Stimulated activated memory B cell treated with anti-CD40 and anti-IgM and Interleukin-4, amounts not matched to agents 10 μg/mL and 1 μg/mL and 100 μg/mL, for 72 hours (primary cell): ENCODE measurements around the gene ZNF90.
"Not testable (repeated sequence)": the region's sequence is repeated elsewhere in the genome, so short reads cannot be mapped to it uniquely, and the experiment has no call there.

Experiments
- ATAC-seq: fragments of 150-1000 bp; cut with Tn5 transposase; 2 replicates; pipeline ENCODE4 v1.10.0; 2021
- H3K27ac Mint-ChIP-seq: one replicate; pipeline ENCODE4 v1.8.0; 2022; ENCODE audit warnings: mild to moderate bottlenecking, mixed read lengths
- H3K27me3 Mint-ChIP-seq: one replicate; pipeline ENCODE4 v1.8.0; 2022; ENCODE audit warnings: mixed read lengths
- H3K36me3 Mint-ChIP-seq: one replicate; pipeline ENCODE4 v1.8.0; 2022; ENCODE audit warnings: mixed read lengths
- H3K4me1 Mint-ChIP-seq: one replicate; pipeline ENCODE4 v1.8.0; 2022; ENCODE audit warnings: mixed read lengths
- H3K4me3 Mint-ChIP-seq: one replicate; pipeline ENCODE4 v1.8.0; 2022; ENCODE audit warnings: mild to moderate bottlenecking, moderate library complexity, mixed read lengths
- H3K9me3 Mint-ChIP-seq: one replicate; pipeline ENCODE4 v1.8.0; 2022; ENCODE audit warnings: mixed read lengths

Gene ZNF90

DNA sequence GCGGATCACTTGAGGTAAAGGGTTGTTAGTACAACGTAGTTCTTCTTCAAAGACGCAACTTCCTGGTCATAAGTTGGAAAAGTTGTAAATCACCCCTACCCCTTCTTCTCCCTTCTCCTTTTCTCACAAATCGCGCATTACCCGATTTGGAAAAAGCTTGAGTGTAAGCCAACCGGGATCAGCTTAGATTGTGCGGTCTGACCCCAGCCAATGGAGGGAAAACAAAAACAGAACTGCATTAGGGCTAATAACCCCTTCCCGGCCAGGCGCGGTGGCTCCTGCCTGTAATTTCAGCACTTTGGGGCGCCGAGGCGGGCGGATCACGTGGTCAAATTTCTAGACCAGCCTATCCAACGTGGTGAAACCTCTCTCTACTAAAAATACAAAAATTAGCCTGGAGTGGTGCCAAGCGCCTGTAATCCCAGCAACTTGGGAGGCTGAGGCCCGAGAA lies 806 bp downstream of the ZNF90 start:
- Mint-ChIP-seq H3K4me3 (peak overlapping the region; percentile 97), H3K9me3 (peaks cover 3% of the 10 kb centered on the region), H3K27ac (peak overlapping the region; percentile 80), H3K4me1 (peaks cover 18% of the 10 kb centered on the region), H3K36me3 (peaks cover 28% of the 10 kb centered on the region), H3K27me3 (no peaks in the 10 kb centered on the region)
- no peak for ATAC-seq

DNA sequence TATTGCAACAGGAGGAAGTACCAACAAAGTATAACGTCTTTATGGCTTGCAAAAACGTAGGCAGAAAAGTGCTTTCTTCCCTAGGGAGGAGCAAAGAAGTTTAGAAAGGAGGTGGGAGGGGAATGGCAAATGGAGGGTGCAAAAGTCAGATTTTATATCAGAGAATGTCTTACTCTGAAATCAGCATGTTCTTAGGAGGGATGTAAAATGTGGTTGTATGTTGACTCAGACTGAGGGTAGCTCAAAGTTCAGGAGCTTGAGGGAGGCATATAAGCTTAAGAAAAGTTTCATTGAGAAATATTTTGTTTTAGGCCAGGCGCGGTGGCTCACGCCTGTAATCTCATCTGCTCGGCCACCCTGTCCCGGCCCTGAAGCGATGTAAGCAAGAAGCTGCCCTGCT lies 1.7 kb downstream of the ZNF90 start:
- Mint-ChIP-seq H3K27me3 (no peaks in the 10 kb centered on the region), H3K4me1 (peaks cover 18% of the 10 kb centered on the region), H3K9me3 (peaks cover 3% of the 10 kb centered on the region), H3K36me3 (peaks cover 32% of the 10 kb centered on the region), H3K4me3 (no peak overlapping the region), H3K27ac (no peak overlapping the region)
- ATAC-seq, result no peak

DNA sequence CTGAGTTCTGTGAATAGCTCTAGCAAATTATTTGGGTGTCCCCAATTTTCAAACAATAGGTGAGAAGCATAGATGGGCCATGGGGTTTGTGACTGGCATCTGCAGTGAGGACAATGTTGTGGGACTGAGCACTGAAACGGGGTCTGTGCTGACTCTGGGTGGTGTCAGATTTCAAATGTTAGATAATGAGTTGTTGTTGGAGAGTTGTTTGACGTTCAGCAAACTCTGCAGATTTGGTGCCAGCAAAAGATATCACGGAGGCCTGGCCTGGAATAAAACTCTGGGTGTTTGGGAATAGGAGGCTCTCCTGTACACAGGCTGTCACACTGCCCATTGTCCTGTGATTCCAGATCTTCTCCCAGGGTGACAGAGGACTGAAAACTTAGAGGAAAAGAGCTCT lies 2.9 kb downstream of the ZNF90 start:
- no peaks in the 10 kb centered on the region for H3K27me3 Mint-ChIP-seq
- peaks cover 32% of the 10 kb centered on the region for H3K36me3 Mint-ChIP-seq
- peaks cover 18% of the 10 kb centered on the region for H3K4me1 Mint-ChIP-seq
- H3K9me3 Mint-ChIP-seq, result peaks cover 3% of the 10 kb centered on the region
- no peak for ATAC-seq
- H3K27ac Mint-ChIP-seq, result no peak overlapping the region
- H3K4me3 Mint-ChIP-seq, result no peak overlapping the region

DNA sequence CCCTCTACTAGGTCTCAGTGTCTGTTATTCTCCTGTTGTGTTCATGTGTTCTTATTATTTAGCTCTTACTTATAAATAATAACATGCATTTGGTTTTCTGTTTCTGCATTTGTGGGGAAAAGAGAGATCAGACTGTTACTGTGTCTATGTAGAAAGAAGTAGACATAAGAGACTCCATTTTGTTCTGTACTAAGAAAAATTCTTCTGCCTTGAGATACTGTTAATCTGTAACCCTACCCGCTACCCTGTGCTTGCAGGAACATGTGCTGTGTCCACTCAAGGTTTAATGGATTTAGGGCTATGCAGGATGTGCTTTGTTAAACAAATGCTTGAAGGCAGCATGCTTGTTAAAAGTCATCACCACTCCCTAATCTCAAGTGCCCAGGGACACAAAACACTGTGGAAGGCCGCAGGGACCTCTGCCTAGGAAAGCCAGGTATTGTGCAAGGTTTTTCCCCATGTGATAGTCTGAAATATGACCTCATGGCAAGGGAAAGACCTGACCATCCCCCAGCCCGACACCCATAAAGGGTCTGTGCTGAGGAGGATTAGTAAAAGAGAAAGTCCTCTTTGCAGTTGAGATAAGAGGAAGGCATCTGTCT lies 4.5 kb downstream of the ZNF90 start:
- ATAC-seq, H3K27me3 Mint-ChIP-seq, H3K9me3 Mint-ChIP-seq, H3K27ac Mint-ChIP-seq, H3K4me3 Mint-ChIP-seq: not testable (repeated sequence)
- Mint-ChIP-seq H3K4me1 (peaks cover 18% of the 10 kb centered on the region), H3K36me3 (peaks cover 33% of the 10 kb centered on the region)

DNA sequence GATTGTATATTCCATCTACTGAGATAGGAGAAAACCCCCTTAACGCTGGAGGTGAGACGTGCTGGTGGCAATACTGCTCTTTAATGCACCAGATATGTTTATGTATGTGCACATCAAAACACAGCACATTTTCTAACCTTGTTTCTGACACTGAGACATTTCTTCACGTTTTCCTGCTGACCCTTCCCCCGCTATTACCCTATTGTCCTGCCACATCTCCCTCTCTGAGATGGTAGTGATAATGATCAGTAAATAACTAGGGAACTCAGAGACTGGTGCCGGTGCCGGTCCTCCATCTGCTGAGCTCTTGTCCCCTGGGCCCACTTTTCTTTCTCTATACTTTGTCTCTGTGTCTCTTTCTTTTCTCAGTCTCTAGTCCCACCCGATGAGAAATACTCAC lies 5.1 kb downstream of the ZNF90 start:
- Mint-ChIP-seq H3K36me3 (peaks cover 38% of the 10 kb centered on the region), H3K4me1 (peaks cover 13% of the 10 kb centered on the region)
- not testable (repeated sequence) for H3K9me3 Mint-ChIP-seq, H3K27ac Mint-ChIP-seq, ATAC-seq, H3K4me3 Mint-ChIP-seq, H3K27me3 Mint-ChIP-seq

DNA sequence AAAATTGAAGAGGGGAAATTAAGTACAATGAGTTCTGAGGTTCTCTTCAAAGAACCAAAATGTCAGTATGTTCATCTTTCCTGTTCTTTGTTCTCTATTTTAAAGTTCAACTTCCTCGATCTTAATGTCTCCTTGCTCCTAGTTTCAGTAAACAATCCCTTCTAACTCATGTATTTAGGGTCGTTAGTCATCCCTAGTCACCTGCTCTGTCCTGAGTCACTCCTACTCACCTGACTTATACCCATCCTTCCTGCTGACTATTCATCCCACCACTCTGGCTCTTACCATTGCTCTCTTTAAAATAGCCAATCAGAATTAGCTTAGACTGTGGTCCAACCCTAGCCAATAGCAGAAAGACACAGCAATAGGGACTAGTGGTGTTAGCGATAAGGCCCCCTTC lies 24.3 kb downstream of the ZNF90 start:
- H3K4me3 Mint-ChIP-seq, result no peak overlapping the region
- H3K4me1 Mint-ChIP-seq, result no peaks in the 10 kb centered on the region
- H3K27ac Mint-ChIP-seq, result no peak overlapping the region
- H3K27me3 Mint-ChIP-seq, result no peaks in the 10 kb centered on the region
- peaks cover 78% of the 10 kb centered on the region for H3K36me3 Mint-ChIP-seq
- H3K9me3 Mint-ChIP-seq, result peaks cover 18% of the 10 kb centered on the region
- ATAC-seq, result peak; percentile 50

DNA sequence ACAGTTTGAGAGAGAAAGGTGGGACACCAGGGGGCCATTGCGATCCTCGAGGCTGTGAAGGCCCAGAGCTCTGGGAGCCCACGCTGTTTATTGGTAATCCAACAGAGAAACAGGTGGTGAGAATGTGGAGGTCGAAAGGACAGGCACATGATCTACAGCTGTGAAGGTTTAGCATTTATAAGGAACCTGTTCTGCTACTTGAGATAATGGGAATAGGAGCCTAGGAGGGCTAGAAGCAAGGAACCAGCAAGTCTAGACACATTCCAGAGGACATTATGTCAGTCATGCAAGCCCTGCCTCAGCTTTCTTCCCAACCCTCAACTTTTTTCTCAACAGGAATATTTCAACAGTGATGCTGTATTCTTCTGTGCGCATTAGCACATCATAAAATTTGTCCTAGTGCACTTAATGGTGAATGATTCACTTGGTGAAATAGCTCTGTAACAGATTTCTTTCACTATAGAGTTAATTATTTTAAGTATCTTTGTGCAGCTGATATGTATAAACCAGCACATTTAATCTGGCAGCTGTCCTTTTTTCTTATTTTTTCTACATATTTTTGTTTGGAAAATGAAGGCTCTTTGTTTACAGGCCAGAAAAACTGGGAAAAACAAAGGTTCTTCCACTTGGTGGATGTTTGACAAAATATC lies 25.4 kb downstream of the ZNF90 start:
- H3K9me3 Mint-ChIP-seq, result peaks cover 14% of the 10 kb centered on the region
- ATAC-seq, result no peak
- no peak overlapping the region for H3K4me3 Mint-ChIP-seq
- H3K4me1 Mint-ChIP-seq, result no peaks in the 10 kb centered on the region
- H3K36me3 Mint-ChIP-seq, result peaks cover 74% of the 10 kb centered on the region
- no peaks in the 10 kb centered on the region for H3K27me3 Mint-ChIP-seq
- H3K27ac Mint-ChIP-seq, result no peak overlapping the region

DNA sequence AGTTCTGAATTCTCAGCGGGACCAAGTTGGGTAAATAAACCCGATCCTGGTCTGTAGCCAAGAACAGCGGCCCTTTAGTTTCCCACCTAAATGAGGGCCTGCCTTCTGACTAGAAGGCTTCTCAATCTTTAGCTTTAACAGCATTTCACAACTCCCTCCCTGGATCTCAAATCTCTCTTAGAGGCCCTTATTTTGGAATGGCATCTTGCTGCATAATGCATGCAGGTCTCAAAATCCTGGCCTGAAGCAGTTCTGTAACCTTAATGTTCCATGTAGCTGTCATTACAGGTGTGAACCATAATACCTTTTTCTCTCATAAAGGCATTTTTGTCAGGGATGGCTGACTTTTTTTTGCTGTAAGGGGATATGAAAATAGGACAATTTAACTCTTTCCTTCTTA lies 29.5 kb downstream of the ZNF90 start:
- Mint-ChIP-seq H3K4me1 (no peaks in the 10 kb centered on the region), H3K36me3 (peaks cover 66% of the 10 kb centered on the region), H3K4me3 (no peak overlapping the region), H3K9me3 (peaks cover 6% of the 10 kb centered on the region), H3K27me3 (no peaks in the 10 kb centered on the region), H3K27ac (no peak overlapping the region)
- no peak for ATAC-seq

DNA sequence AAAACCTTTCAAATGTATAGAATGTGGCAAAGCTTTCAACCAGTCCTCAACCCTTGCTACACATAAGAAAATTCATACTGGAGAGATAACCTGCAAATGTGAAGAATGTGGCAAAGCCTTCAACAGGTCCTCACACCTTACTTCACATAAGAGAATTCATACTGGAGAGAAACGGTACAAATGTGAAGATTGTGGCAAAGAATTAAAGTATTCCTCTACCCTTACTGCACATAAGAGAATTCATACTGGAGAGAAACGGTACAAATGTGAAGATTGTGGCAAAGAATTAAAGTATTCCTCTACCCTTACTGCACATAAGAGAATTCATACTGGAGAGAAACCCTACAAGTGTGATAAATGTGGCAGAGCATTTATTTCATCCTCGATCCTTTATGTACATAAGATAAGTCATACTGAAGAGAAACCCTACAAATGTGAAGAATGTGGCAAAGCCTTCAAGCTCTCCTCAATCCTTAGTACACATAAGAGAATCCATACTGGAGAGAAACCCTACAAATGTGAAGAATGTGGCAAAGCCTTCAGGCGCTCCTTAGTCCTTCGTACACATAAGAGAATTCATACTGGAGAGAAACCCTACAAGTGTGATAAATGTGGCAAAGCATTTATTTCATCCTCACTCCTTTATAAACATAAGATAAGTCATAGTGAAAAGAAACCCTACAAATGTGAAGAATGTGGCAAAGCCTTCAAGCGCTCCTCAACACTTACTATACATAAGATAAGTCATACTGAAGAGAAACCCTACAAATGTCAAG lies 40.5 kb downstream of the ZNF90 start:
- H3K27ac Mint-ChIP-seq, H3K27me3 Mint-ChIP-seq, ATAC-seq, H3K4me3 Mint-ChIP-seq, H3K4me1 Mint-ChIP-seq: not testable (repeated sequence)
- H3K36me3 Mint-ChIP-seq, result peaks cover 51% of the 10 kb centered on the region
- peaks cover 20% of the 10 kb centered on the region for H3K9me3 Mint-ChIP-seq

DNA sequence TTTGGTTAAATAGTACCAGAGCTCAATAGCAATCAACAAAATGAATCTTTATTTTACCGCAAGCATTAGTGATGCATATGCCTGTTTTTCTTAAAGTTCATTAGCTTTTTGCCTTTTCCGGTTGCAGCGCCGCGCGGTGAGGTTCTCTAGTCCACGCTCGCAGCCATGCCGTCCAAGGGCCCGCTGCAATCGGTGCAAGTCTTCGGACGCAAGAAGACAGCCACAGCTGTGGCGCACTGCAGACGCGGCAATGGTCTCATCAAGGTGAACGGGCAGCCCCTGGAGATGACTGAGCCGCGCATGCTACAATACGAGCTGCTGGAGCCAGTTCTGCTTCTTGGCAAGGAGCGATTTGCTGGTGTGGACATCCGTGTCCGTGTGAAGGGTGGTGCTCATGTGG lies 47.1 kb downstream of the ZNF90 start:
- peaks cover 12% of the 10 kb centered on the region for H3K9me3 Mint-ChIP-seq
- H3K4me3 Mint-ChIP-seq, result no peak overlapping the region
- no peak for ATAC-seq
- no peaks in the 10 kb centered on the region for H3K27me3 Mint-ChIP-seq
- peaks cover 45% of the 10 kb centered on the region for H3K36me3 Mint-ChIP-seq
- no peak overlapping the region for H3K27ac Mint-ChIP-seq
- H3K4me1 Mint-ChIP-seq, result no peaks in the 10 kb centered on the region

DNA sequence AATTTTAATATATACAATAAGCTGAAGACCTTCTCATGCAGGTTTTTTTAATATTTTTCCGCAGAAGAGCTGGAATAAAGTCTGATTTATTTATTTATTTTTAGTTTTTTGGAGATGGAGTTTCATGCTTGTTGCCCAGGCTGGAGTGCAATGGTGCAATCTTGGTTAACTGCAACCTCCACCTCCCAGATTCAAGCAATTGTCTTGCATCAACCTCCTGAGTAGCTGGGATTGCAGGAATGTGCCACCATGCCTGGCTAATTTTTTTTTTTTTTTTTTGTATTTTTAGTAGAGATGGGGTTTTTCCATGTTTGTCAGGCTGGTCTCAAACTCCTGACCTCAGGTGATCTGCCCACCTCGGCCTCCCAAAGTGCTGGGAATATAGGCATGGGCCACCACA lies 55.1 kb downstream of the ZNF90 start:
- not testable (repeated sequence) for H3K4me3 Mint-ChIP-seq, ATAC-seq, H3K4me1 Mint-ChIP-seq, H3K27me3 Mint-ChIP-seq, H3K9me3 Mint-ChIP-seq, H3K27ac Mint-ChIP-seq
- peaks cover 15% of the 10 kb centered on the region for H3K36me3 Mint-ChIP-seq

DNA sequence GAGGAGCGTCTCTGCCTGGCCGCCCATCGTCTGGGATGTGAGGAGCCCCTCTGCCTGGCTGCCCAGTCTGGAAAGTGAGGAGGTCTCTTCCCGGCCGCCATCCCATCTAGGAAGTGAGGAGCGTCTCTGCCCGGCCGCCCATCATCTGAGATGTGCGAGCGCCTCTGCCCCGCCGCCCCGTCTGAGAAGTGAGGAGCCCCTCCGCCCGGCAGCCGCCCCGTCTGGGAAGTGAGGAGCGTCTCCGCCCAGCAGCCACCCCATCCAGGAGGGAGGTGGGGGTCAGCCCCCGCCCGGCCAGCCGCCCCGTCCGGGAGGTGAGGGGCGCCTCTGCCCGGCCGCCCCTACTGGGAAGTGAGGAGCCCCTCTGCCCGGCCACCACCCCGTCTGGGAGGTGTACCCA lies 59.9 kb downstream of the ZNF90 start:
- H3K27me3 Mint-ChIP-seq, H3K4me1 Mint-ChIP-seq, H3K4me3 Mint-ChIP-seq, H3K27ac Mint-ChIP-seq, H3K36me3 Mint-ChIP-seq, ATAC-seq: not testable (repeated sequence)
- peaks cover 13% of the 10 kb centered on the region for H3K9me3 Mint-ChIP-seq

DNA sequence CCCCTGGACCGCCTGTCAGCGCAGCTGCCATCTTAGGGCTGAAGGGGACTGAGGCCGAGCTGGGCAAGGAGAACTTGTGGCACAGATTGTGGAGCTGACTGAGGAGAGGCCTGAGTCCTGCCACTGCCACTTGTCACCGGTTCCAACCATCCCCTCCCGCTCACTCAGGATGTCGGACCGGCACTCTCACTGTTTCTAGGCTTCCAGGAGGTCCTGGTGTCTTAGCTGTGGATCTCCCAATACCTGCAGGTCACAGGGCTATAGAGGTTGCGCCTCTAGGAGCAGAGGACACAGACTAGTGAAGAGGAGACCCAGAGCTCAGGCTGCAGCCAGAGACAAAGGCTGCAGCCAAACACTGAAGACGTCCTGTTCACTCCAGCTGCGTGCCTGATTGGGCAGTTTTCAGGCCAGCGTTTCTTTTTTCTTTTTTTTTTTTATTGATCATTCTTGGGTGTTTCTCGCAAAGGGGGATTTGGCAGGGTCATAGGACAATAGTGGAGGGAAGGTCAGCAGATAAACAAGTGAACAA lies 73.9 kb downstream of the ZNF90 start:
- Mint-ChIP-seq H3K4me3 (no peak overlapping the region), H3K27me3 (peaks cover 8% of the 10 kb centered on the region), H3K36me3 (peaks cover 11% of the 10 kb centered on the region), H3K4me1 (no peaks in the 10 kb centered on the region), H3K9me3 (peaks cover 15% of the 10 kb centered on the region), H3K27ac (no peak overlapping the region)
- ATAC-seq, result no peak

DNA sequence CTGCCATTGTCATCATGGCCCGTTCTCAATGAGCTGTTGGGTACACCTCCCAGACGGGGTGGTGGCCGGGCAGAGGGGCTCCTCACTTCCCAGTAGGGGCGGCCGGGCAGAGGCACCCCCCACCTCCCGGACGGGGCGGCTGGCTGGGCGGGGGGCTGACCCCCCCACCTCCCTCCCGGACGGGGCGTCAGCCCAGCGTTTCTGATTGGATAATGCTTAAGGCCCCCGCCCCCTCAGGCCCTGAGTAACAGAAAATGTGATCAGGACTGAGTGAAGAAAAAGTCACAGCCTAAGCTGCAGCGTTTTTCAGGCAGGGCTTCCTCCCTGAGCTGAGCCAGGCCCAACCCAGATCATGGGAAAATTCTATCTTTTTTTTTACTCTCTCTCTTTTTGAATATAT lies 74.7 kb downstream of the ZNF90 start:
- not testable (repeated sequence) for H3K4me3 Mint-ChIP-seq, ATAC-seq, H3K27ac Mint-ChIP-seq, H3K4me1 Mint-ChIP-seq, H3K27me3 Mint-ChIP-seq
- Mint-ChIP-seq H3K36me3 (peaks cover 11% of the 10 kb centered on the region), H3K9me3 (peaks cover 15% of the 10 kb centered on the region)

DNA sequence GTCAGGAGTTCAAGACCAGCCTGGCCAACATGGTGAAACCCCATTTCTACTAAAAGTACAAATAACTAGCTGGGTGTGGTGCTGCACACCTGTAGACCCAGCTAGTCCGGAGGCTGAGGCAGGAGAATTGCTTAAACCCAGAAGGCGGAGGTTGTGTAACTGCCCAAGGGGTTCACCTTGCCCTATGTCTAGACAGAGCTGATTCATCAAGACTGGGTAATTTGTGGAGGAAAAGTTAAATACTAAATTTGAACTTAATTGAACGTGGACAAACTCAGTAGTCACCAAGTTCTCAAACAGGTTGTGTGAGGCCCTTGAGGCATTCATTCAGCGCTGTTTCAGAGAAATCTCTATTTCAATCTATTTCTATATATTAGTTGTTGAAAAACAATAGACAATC lies 75.5 kb downstream of the ZNF90 start:
- no peak for ATAC-seq
- Mint-ChIP-seq H3K36me3 (peaks cover 11% of the 10 kb centered on the region), H3K9me3 (peaks cover 17% of the 10 kb centered on the region), H3K4me1 (no peaks in the 10 kb centered on the region), H3K4me3 (no peak overlapping the region), H3K27ac (no peak overlapping the region), H3K27me3 (peaks cover 8% of the 10 kb centered on the region)

DNA sequence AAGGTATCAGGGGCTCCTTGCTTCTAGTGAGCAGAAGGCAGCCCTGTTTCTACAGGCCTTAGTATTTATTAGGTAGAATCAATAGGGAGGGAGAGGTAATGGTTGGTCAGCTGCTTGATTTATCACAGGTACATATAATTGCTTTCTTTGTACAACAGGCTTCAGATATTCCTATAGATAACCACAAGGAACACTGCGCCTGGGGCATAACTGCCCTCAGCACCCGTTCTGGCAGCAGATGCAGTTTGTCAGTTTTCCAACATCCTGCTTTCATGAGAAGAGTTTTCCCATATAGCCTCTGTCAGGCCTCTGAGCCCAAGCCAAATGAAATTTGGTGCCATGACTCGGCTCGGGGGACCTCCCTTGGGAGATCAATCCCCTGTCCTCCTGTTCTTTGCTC lies 76.8 kb downstream of the ZNF90 start:
- H3K27ac Mint-ChIP-seq, result no peak overlapping the region
- no peaks in the 10 kb centered on the region for H3K4me1 Mint-ChIP-seq
- peaks cover 28% of the 10 kb centered on the region for H3K9me3 Mint-ChIP-seq
- H3K27me3 Mint-ChIP-seq, result peaks cover 8% of the 10 kb centered on the region
- H3K36me3 Mint-ChIP-seq, result peaks cover 22% of the 10 kb centered on the region
- no peak for ATAC-seq
- no peak overlapping the region for H3K4me3 Mint-ChIP-seq
